ENCODE data around the gene CYP39A1. TPM values are rescaled to one million over a fixed set of nuclear protein-coding genes. Genes with fewer than 3 reads are reported as not detected.

Gene CYP39A1
- total RNA-seq, 6 donors from 2014 or later, result 2.6 to 10.3 (median 5.0) TPM

DNA sequence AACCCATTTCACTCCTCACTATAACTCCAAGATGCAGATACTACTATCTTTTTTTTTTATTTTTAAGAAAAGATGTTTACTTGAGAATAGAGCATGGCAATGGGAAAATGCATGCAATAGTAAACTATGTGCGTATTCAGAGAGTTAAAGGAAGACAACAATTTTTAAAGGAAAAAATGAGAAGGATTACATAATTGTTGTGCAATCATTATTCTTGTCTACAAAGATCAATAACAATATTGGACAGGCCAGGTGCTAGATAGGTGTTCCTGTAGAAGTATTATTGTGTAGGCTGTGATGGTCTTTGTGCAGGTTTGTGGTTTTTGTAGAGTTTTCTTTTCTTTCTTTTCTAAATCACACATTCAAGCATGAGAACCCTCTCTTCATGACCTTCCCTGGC is 20.6 kb downstream of the CYP39A1 start:
- H3K4me1 ChIP-seq, result no peaks in the 10 kb centered on the region
- ATAC-seq (ENCODE audit: low FRiP score in 2 of 2) (no peak), DNase-seq (no peak)
- H3K27ac ChIP-seq, result no peak overlapping the region
- no peaks in the 10 kb centered on the region for H3K9me3 ChIP-seq
- no peaks in the 10 kb centered on the region for H3K27me3 ChIP-seq
- H3K4me3 ChIP-seq, result no peak overlapping the region
- no peak for TF ChIP-seq EP300 (IDR thresholded peaks at IDR 0.05)
- no peak for TF ChIP-seq POLR2A (IDR thresholded peaks at IDR 0.05)
- TF ChIP-seq, protein P1, sequence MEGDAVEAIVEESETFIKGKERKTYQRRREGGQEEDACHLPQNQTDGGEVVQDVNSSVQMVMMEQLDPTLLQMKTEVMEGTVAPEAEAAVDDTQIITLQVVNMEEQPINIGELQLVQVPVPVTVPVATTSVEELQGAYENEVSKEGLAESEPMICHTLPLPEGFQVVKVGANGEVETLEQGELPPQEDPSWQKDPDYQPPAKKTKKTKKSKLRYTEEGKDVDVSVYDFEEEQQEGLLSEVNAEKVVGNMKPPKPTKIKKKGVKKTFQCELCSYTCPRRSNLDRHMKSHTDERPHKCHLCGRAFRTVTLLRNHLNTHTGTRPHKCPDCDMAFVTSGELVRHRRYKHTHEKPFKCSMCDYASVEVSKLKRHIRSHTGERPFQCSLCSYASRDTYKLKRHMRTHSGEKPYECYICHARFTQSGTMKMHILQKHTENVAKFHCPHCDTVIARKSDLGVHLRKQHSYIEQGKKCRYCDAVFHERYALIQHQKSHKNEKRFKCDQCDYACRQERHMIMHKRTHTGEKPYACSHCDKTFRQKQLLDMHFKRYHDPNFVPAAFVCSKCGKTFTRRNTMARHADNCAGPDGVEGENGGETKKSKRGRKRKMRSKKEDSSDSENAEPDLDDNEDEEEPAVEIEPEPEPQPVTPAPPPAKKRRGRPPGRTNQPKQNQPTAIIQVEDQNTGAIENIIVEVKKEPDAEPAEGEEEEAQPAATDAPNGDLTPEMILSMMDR (IDR thresholded peaks at IDR 0.05), result no peak
- no peak for TF ChIP-seq POLR2AphosphoS5 (IDR thresholded peaks at IDR 0.05)
- H3K36me3 ChIP-seq, result no peaks in the 10 kb centered on the region
- 91 to 94% methylated on average over 1 of the region's 1 CpG for WGBS, 2 donors

DNA sequence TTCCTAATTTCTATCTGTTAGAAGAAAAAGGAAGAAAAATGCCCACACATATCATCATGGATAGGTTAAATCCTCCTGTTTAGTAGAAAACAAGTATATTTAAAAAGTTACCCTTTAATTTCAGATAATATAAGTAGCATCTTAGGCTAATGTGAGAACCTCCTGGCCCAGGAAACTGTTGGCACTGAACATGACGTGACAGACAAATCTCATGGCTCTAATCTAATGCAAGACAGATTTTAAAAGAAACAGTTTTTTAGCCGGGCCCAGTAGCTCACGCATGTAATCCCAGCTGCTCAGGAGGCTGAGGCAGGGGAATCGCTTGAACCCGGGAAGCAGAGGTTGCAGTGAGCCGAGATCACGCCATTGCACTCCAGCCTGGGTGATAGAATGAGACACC is 22.9 kb downstream of the CYP39A1 start:
- no peaks in the 10 kb centered on the region for H3K36me3 ChIP-seq
- no peaks in the 10 kb centered on the region for H3K27me3 ChIP-seq
- no peaks in the 10 kb centered on the region for H3K4me1 ChIP-seq
- DNase-seq (no peak), ATAC-seq (ENCODE audit: low FRiP score in 2 of 2) (no peak)
- no peak overlapping the region for H3K4me3 ChIP-seq
- 92 to 94% methylated on average over 7 of the region's 7 CpGs for WGBS, 2 donors
- H3K9me3 ChIP-seq, result no peaks in the 10 kb centered on the region
- H3K27ac ChIP-seq, result no peak overlapping the region
- TF ChIP-seq, protein P1 (IDR thresholded peaks at IDR 0.05), result no peak
- TF ChIP-seq POLR2AphosphoS5 (IDR thresholded peaks at IDR 0.05), result no peak
- TF ChIP-seq POLR2A (IDR thresholded peaks at IDR 0.05), result no peak
- no peak for TF ChIP-seq EP300 (IDR thresholded peaks at IDR 0.05)

DNA sequence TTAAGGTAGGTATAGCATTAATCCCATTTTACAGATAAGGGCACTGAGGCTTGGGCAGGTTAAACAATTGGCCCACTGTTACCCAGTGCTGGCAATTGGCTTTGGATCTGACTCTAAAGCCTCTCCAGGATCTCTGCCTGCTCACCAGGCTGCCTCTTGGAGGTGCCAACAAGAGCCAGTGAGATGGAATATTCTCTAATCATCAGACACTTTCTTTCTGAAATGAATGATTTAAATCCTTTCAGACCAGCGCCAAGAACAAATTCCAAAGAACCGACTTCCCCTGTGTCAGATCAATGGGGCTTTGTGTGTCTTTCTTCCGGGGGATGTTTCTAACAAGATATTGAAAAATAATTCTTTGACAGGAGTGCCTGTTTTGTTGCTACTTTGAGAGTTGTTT is 23.6 kb downstream of the CYP39A1 start:
- no peaks in the 10 kb centered on the region for H3K9me3 ChIP-seq
- H3K27me3 ChIP-seq, result no peaks in the 10 kb centered on the region

DNA sequence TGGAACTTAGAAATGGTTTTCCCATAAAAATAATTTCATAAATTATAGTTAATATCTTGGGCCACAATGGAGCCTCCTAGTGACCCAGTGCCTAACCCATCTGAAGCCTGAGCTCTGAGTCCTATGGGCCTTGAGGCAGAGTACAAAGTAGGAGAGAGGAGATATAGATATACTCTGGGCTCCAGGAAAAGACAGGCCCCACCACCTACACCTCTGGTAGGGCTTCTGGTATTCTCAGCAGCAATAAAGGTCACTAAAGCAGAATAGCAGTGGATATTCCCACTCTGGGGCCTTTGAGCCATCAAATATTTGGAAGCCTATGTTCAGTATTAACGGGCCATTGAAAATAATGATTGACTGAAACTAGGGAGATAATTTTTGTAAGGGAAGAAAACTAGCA is 24.1 kb downstream of the CYP39A1 start:
- H3K4me3 ChIP-seq, result no peak overlapping the region
- TF ChIP-seq EP300 (IDR thresholded peaks at IDR 0.05) (no peak), POLR2AphosphoS5 (IDR thresholded peaks at IDR 0.05) (no peak), POLR2A (IDR thresholded peaks at IDR 0.05) (no peak)
- TF ChIP-seq, protein P1 (IDR thresholded peaks at IDR 0.05), result no peak
- no peak for ATAC-seq (ENCODE audit: low FRiP score in 2 of 2)
- H3K27ac ChIP-seq, result no peak overlapping the region
- no peak for DNase-seq
- no peaks in the 10 kb centered on the region for H3K4me1 ChIP-seq
- H3K36me3 ChIP-seq, result no peaks in the 10 kb centered on the region
- no peaks in the 10 kb centered on the region for H3K27me3 ChIP-seq
- H3K9me3 ChIP-seq, result no peaks in the 10 kb centered on the region
- WGBS, 2 donors, result 84 to 86% methylated on average over 1 of the region's 1 CpG

More for the DNA sequence above, 23.6 kb downstream of the CYP39A1 start:
- 79 to 88% methylated on average over 3 of the region's 3 CpGs for WGBS, 2 donors
- ATAC-seq (ENCODE audit: low FRiP score in 2 of 2) (peak in 1 of 2 donors; percentile 22), DNase-seq (no peak)
- Histone ChIP-seq H3K4me3 (no peak overlapping the region), H3K27ac (no peak overlapping the region), H3K4me1 (no peaks in the 10 kb centered on the region), H3K36me3 (no peaks in the 10 kb centered on the region)
- TF ChIP-seq POLR2AphosphoS5 (IDR thresholded peaks at IDR 0.05) (no peak), EP300 (IDR thresholded peaks at IDR 0.05) (no peak), POLR2A (IDR thresholded peaks at IDR 0.05) (no peak)
- TF ChIP-seq, protein P1 (IDR thresholded peaks at IDR 0.05), result no peak

DNA sequence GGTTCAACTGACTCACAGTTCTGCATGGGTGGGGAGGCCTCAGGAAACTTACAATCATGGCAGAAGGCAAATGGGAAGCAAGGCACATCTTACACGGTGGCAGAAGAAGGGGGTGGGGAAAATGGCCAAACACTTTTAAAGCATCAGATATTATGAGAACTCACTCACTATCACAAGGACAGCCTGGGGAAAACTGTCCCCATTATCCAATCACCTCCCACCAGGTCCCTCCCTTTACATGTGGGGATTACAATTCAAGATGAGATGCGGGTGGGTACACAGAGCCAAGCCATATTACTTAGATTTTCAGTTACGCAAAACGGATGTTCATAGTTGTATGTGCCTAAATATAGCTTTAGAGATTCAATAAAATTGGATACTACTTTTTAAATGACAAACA is 25.6 kb downstream of the CYP39A1 start:
- no peaks in the 10 kb centered on the region for H3K36me3 ChIP-seq
- DNase-seq (no peak), ATAC-seq (ENCODE audit: low FRiP score in 2 of 2) (no peak)
- H3K9me3 ChIP-seq, result no peaks in the 10 kb centered on the region
- TF ChIP-seq, protein P1 (IDR thresholded peaks at IDR 0.05), result no peak
- TF ChIP-seq POLR2A (IDR thresholded peaks at IDR 0.05) (no peak), POLR2AphosphoS5 (IDR thresholded peaks at IDR 0.05) (no peak), EP300 (IDR thresholded peaks at IDR 0.05) (no peak)
- 91 to 92% methylated on average over 4 of the region's 4 CpGs for WGBS, 2 donors
- H3K4me1 ChIP-seq, result no peaks in the 10 kb centered on the region
- H3K27ac ChIP-seq, result no peak overlapping the region
- H3K4me3 ChIP-seq, result no peak overlapping the region
- no peaks in the 10 kb centered on the region for H3K27me3 ChIP-seq
